NCI-H2196 treated with DMSO at 0.1 percent for 48 hours (cell line): Measurements from ENCODE around the gene HERC2.
"Not testable (repeated sequence)": the region's sequence is repeated elsewhere in the genome, so short reads cannot be mapped to it uniquely, and the experiment has no call there.

Experiments used
- DNase-seq: peaks from one replicate; lab custom pipeline; 2025; ENCODE audit not compliant: unreplicated experiment; lab: John Stamatoyannopoulos, UW

The HERC2 gene

GRCh38 chr15:28136236-28136904 is 185.6 kb downstream of the HERC2 start:
- not testable (repeated sequence) for DNase-seq

- DNase-seq = no peak
Observed at GRCh38 chr15:28133281-28133680, 188.7 kb downstream of the HERC2 start.

- no peak for DNase-seq
Observed at GRCh38 chr15:28132524-28133275, 189.3 kb downstream of the HERC2 start.

- DNase-seq = no peak
Observed at GRCh38 chr15:28131946-28132345, 190.0 kb downstream of the HERC2 start.

GRCh38 chr15:28131400-28131799 is 190.6 kb downstream of the HERC2 start:
- no peak for DNase-seq

GRCh38 chr15:28130651-28131050 is 191.3 kb downstream of the HERC2 start:
- DNase-seq = no peak

GRCh38 chr15:28129231-28129848 is 192.6 kb downstream of the HERC2 start:
- DNase-seq = no peak

GRCh38 chr15:28128031-28128430 is 193.9 kb downstream of the HERC2 start:
- no peak for DNase-seq

GRCh38 chr15:28127036-28127435 is 194.9 kb downstream of the HERC2 start:
- no peak for DNase-seq

- peak; percentile 4 for DNase-seq
Observed at GRCh38 chr15:28125673-28126651, 196.0 kb downstream of the HERC2 start.

GRCh38 chr15:28124841-28125240 is 197.1 kb downstream of the HERC2 start:
- DNase-seq = no peak

GRCh38 chr15:28123408-28124023 is 198.5 kb downstream of the HERC2 start:
- peak; percentile 36 for DNase-seq

- no peak for DNase-seq
Observed at GRCh38 chr15:28122038-28122949, 199.7 kb downstream of the HERC2 start.

GRCh38 chr15:28121577-28121976 is 200.4 kb downstream of the HERC2 start:
- DNase-seq = not testable (repeated sequence)

- no peak for DNase-seq
Observed at GRCh38 chr15:28120359-28120640, 201.7 kb downstream of the HERC2 start.

GRCh38 chr15:28118531-28118930 is 203.4 kb downstream of the HERC2 start:
- DNase-seq = no peak

- DNase-seq = no peak
Observed at GRCh38 chr15:28118083-28118482, 203.9 kb downstream of the HERC2 start.

- no peak for DNase-seq
Observed at GRCh38 chr15:28117432-28117990, 204.5 kb downstream of the HERC2 start.
